HepG2 (cell line): ENCODE results near the gene ZNF211. TPM values are rescaled to one million over a fixed set of nuclear protein-coding genes. Genes with fewer than 3 reads are reported as not detected.
A peak's percentile ranks its signal among the peaks of the same experiment; 100 is the strongest.

Experiments
- CEBPG ChIP-seq: IDR thresholded peaks from 2 replicates; pipeline ENCODE4 v1.6.1; 2016
- DNMT3B ChIP-seq: conservative IDR thresholded peaks from 2 replicates; pipeline ENCODE4 v1.6.1; 2016; ENCODE audit warnings: missing biosample characterization, control low read depth
- EEA1 ChIP-seq: sonication (generic); formaldehyde crosslinking; IDR thresholded peaks from 2 replicates; pipeline ENCODE4 v1.5.1; 2020; ENCODE audit warnings: mild to moderate bottlenecking, missing genetic modification reagents, borderline replicate concordance
- EED ChIP-seq: sonication (generic); formaldehyde crosslinking; IDR thresholded peaks from 2 replicates; pipeline ENCODE4 v1.5.0; 2020; ENCODE audit warnings: mild to moderate bottlenecking, missing genetic modification reagents
- ELF1 ChIP-seq: sonication (generic); formaldehyde crosslinking; IDR thresholded peaks from 2 replicates; pipeline ENCODE4 v1.4.0; 2020; ENCODE audit warnings: missing genetic modification reagents
- FOSL1 ChIP-seq: sonication (generic); formaldehyde crosslinking; IDR thresholded peaks from 2 replicates; pipeline ENCODE4 v1.9.0; 2021; ENCODE audit warnings: missing genetic modification reagents, borderline replicate concordance
- PRMT3 ChIP-seq: sonication (generic); formaldehyde crosslinking; IDR thresholded peaks from 2 replicates; pipeline ENCODE4 v1.8.1; 2022; ENCODE audit warnings: low read depth, mild to moderate bottlenecking, moderate library complexity, missing genetic modification reagents, borderline replicate concordance
- RARG ChIP-seq: sonication (generic); formaldehyde crosslinking; IDR thresholded peaks from 2 replicates; pipeline ENCODE4 v1.4.0; 2020; ENCODE audit warnings: low read depth, mild to moderate bottlenecking, missing genetic modification reagents
- RORA ChIP-seq: sonication (generic); formaldehyde crosslinking; IDR thresholded peaks from 2 replicates; pipeline ENCODE4 v1.5.0; 2020; ENCODE audit warnings: mild to moderate bottlenecking, missing genetic modification reagents, moderate library complexity
- RXRB ChIP-seq: IDR thresholded peaks from 2 replicates; pipeline ENCODE4 v1.6.1; 2016; ENCODE audit warnings: borderline replicate concordance, missing genetic modification reagents, missing compliant biosample characterization
- SAP130 ChIP-seq: IDR thresholded peaks from 2 replicates; pipeline ENCODE4 v1.6.1; 2016; ENCODE audit warnings: low read depth
- SNRNP70 ChIP-seq: fragments of 200-400 bp; formaldehyde crosslinking; IDR thresholded peaks from 2 replicates; pipeline ENCODE4 v1.6.1; 2017; ENCODE audit warnings: mild to moderate bottlenecking, low read depth, low read length, moderate library complexity
- SRY ChIP-seq: sonication (generic); formaldehyde crosslinking; IDR thresholded peaks from 2 replicates; pipeline ENCODE4 v1.8.0; 2022; ENCODE audit warnings: mild to moderate bottlenecking, missing genetic modification reagents
- STAT5B ChIP-seq: sonication (generic); formaldehyde crosslinking; IDR thresholded peaks from 2 replicates; pipeline ENCODE4 v1.4.0; 2020; ENCODE audit warnings: missing genetic modification reagents
- polyA plus RNA-seq, 8 experiments: library from polyadenylated mRNA; depleted of rRNA in 3 of 8; stranded (reverse) in 7 of 8; unstranded in 1 of 8; fragments of >200 nt; fragmentation: Illumina TruSeq in 4 of 8; extraction: Trizol in 4 of 8; gene quantifications; 2 replicates each; pipeline versions ENCODE4 v1.2.1 to v1.2.3, GENCODE V29; 2011 to 2016; ENCODE audit warnings: low read depth in 4 of 8, missing spikeins in 1 of 8, mixed read lengths in 1 of 8; ENCODE audit not compliant: insufficient read depth in 1 of 8
- total RNA-seq, 5 experiments: library from RNA; depleted of rRNA; stranded (reverse); fragments of >200 nt; fragmentation: Illumina TruSeq; extraction: Trizol; gene quantifications; 2 replicates each; pipeline ENCODE4 v1.2.3, GENCODE V29; 2016; ENCODE audit warnings: low read depth in 1 of 5
- TF ChIP-seq, protein P1 (sequence below): sonication (generic); formaldehyde crosslinking; IDR thresholded peaks from 2 replicates; pipeline ENCODE4 v1.8.0; 2022; ENCODE audit warnings: mild to moderate bottlenecking, missing genetic modification reagents, moderate library complexity
- TF ChIP-seq, protein P2 (sequence below): sonication (generic); formaldehyde crosslinking; IDR thresholded peaks from 2 replicates; pipeline ENCODE4 v1.4.0; 2020; ENCODE audit warnings: mild to moderate bottlenecking, missing genetic modification reagents
- TF ChIP-seq, protein P3 (sequence below): sonication (generic); formaldehyde crosslinking; IDR thresholded peaks from 2 replicates; pipeline ENCODE4 v1.5.0; 2020; ENCODE audit warnings: missing genetic modification reagents
- TF ChIP-seq, protein P4 (sequence below): sonication (generic); formaldehyde crosslinking; IDR thresholded peaks from 2 replicates; pipeline ENCODE4 v1.4.0; 2020; ENCODE audit warnings: missing genetic modification reagents, borderline replicate concordance
- TF ChIP-seq, protein P5 (sequence below): fragments of 450-650 bp; IDR thresholded peaks from 2 replicates; pipeline ENCODE4 v1.6.1; 2016
- TF ChIP-seq, protein P6 (sequence below): sonication (generic); formaldehyde crosslinking; IDR thresholded peaks from 2 replicates; pipeline ENCODE4 v1.4.0; 2020; ENCODE audit warnings: missing genetic modification reagents
- TF ChIP-seq, protein P7 (sequence below): sonication (generic); formaldehyde crosslinking; IDR thresholded peaks from 2 replicates; pipeline ENCODE4 v1.8.1; 2023; ENCODE audit warnings: missing genetic modification reagents, mild to moderate bottlenecking, borderline replicate concordance

The ZNF211 gene
- total and polyA plus RNA-seq, 2 of the 13 experiments (the other 11 are each of a cell fraction or from before 2014, with no cell fraction given) = 9.9 to 11.2 TPM

DNA sequence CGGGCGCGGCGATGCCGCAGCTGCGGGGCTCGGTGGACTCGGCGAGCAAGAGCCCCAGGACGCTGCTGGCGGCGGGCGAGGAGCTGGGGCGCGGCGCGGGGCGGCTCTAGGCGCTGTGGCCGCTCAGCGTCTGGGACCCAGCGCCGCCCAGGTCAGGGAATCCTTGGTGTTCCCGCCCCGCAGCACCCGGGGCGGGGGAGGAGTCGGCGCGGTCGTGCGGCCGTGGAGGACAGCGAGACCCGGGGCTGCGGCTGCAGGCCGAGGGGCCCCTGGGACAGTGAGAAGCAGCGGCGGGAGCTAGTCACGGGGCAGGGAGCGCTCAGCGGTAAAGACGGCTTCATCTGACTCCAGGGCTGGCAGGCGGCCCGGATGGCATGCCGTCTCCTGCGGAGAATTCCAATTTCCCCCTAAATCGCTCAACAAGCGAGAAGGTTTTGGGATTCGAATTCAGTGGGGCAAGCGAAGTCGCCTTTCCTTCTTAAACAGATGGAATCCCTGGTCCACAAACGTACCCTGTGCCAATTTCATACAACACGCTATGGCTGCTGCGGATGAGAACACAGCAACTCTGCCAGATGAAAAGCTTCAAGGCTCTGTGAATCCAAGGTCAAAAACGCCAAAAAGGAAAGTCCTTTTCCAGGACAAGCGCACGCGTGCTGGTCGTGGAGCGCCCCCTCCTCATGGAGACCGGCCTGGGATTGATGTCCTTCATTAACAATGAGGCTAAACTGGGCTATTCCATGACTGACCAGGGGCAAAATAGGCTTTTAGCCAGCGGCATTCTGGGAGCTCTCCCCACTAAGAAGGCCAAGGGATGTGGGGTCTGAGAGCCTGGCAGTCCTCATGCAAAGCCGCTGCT is 31.5 kb downstream of the ZNF211 start (continued):
- TF ChIP-seq, protein P1, sequence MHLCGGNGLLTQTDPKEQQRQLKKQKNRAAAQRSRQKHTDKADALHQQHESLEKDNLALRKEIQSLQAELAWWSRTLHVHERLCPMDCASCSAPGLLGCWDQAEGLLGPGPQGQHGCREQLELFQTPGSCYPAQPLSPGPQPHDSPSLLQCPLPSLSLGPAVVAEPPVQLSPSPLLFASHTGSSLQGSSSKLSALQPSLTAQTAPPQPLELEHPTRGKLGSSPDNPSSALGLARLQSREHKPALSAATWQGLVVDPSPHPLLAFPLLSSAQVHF (CRISPR knock-in tag) = no peak
- no peak for TF ChIP-seq DNMT3B
- TF ChIP-seq STAT5B (CRISPR knock-in tag) = no peak
- no peak for TF ChIP-seq ELF1 (CRISPR knock-in tag)
- no peak for TF ChIP-seq CEBPG
- no peak for TF ChIP-seq RARG
- no peak for TF ChIP-seq FOSL1 (CRISPR knock-in tag)
- TF ChIP-seq, protein P2, sequence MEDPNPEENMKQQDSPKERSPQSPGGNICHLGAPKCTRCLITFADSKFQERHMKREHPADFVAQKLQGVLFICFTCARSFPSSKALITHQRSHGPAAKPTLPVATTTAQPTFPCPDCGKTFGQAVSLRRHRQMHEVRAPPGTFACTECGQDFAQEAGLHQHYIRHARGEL = no peak
- no peak; the same call in 1 of the 2 replicates for TF ChIP-seq EED
- TF ChIP-seq SAP130 = peak; percentile 57
- TF ChIP-seq PRMT3 (CRISPR knock-in tag) = no peak
- TF ChIP-seq SRY (CRISPR knock-in tag) = no peak
- TF ChIP-seq SNRNP70 = no peak
- TF ChIP-seq EEA1 (CRISPR knock-in tag) = no peak
- TF ChIP-seq, protein P3, sequence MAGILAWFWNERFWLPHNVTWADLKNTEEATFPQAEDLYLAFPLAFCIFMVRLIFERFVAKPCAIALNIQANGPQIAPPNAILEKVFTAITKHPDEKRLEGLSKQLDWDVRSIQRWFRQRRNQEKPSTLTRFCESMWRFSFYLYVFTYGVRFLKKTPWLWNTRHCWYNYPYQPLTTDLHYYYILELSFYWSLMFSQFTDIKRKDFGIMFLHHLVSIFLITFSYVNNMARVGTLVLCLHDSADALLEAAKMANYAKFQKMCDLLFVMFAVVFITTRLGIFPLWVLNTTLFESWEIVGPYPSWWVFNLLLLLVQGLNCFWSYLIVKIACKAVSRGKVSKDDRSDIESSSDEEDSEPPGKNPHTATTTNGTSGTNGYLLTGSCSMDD (CRISPR knock-in tag) = no peak
- TF ChIP-seq, protein P4, sequence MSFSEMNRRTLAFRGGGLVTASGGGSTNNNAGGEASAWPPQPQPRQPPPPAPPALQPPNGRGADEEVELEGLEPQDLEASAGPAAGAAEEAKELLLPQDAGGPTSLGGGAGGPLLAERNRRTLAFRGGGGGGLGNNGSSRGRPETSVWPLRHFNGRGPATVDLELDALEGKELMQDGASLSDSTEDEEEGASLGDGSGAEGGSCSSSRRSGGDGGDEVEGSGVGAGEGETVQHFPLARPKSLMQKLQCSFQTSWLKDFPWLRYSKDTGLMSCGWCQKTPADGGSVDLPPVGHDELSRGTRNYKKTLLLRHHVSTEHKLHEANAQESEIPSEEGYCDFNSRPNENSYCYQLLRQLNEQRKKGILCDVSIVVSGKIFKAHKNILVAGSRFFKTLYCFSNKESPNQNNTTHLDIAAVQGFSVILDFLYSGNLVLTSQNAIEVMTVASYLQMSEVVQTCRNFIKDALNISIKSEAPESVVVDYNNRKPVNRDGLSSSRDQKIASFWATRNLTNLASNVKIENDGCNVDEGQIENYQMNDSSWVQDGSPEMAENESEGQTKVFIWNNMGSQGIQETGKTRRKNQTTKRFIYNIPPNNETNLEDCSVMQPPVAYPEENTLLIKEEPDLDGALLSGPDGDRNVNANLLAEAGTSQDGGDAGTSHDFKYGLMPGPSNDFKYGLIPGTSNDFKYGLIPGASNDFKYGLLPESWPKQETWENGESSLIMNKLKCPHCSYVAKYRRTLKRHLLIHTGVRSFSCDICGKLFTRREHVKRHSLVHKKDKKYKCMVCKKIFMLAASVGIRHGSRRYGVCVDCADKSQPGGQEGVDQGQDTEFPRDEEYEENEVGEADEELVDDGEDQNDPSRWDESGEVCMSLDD (CRISPR knock-in tag) = no peak
- TF ChIP-seq, protein P5, sequence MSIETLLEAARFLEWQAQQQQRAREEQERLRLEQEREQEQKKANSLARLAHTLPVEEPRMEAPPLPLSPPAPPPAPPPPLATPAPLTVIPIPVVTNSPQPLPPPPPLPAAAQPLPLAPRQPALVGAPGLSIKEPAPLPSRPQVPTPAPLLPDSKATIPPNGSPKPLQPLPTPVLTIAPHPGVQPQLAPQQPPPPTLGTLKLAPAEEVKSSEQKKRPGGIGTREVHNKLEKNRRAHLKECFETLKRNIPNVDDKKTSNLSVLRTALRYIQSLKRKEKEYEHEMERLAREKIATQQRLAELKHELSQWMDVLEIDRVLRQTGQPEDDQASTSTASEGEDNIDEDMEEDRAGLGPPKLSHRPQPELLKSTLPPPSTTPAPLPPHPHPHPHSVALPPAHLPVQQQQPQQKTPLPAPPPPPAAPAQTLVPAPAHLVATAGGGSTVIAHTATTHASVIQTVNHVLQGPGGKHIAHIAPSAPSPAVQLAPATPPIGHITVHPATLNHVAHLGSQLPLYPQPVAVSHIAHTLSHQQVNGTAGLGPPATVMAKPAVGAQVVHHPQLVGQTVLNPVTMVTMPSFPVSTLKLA = no peak
- TF ChIP-seq, protein P6, sequence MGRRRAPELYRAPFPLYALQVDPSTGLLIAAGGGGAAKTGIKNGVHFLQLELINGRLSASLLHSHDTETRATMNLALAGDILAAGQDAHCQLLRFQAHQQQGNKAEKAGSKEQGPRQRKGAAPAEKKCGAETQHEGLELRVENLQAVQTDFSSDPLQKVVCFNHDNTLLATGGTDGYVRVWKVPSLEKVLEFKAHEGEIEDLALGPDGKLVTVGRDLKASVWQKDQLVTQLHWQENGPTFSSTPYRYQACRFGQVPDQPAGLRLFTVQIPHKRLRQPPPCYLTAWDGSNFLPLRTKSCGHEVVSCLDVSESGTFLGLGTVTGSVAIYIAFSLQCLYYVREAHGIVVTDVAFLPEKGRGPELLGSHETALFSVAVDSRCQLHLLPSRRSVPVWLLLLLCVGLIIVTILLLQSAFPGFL (CRISPR knock-in tag) = no peak
- TF ChIP-seq, protein P7, sequence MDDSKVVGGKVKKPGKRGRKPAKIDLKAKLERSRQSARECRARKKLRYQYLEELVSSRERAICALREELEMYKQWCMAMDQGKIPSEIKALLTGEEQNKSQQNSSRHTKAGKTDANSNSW (CRISPR knock-in tag) = no peak
- no peak for TF ChIP-seq RXRB (CRISPR knock-in tag)
- no peak for TF ChIP-seq RORA
